ENCODE data around the gene PCDHB14.
A peak's percentile ranks its signal among the peaks of the same experiment; 100 is the strongest.
"Not testable (repeated sequence)": the region's sequence is repeated elsewhere in the genome, so short reads cannot be mapped to it uniquely, and the experiment has no call there.

PCDHB14 gene

DNA sequence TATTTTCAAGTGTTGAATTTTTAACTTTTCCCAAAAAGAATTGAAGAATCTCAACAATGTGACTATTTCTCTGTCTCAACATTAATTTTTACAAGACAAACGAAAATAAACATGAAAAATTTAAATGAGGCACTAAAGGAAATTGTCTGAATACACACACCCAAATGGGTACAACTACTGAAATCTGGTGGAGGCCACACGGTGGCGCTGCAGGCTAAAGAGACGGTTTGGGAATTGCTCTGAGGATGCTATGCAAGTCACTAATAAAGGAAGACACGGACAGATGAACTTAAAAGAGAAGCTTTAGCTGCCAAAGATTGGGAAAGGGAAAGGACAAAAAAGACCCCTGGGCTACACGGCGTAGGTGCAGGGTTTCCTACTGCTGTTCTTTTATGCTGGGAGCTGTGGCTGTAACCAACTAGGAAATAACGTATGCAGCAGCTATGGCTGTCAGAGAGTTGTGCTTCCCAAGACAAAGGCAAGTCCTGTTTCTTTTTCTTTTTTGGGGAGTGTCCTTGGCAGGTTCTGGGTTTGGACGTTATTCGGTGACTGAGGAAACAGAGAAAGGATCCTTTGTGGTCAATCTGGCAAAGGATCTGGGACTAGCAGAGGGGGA, 30.9 kb upstream of the PCDHB14 start, which contains the start of gene PCDHB10:
PCDHB10 (plus strand) TSS at position 244 of the 616 bp plus-strand sequence; CDS start at position 444, 200 bp downstream.
- peak in 2 of 3 donors; percentile 16 to 18 for DNase-seq
- 7% methylated on average over 7 of the region's 10 CpGs for WGBS (ENCODE audit: insufficient coverage)
- Histone ChIP-seq H3K27ac (ENCODE audit: insufficient read depth in 1 of 2, low read depth in 1 of 2, low read length in 2 of 2, poor library complexity in 1 of 2, severe bottlenecking in 2 of 2) (no peak within 1 kb of the TSS), H3K4me3 (ENCODE audit: control insufficient read depth in 1 of 7, extremely low read depth in 1 of 7, insufficient read depth in 4 of 7, low read depth in 2 of 7, low read length in 6 of 7) (no peak within 1 kb of the TSS), H3K9me3 (ENCODE audit: control extremely low read depth in 1 of 5, control insufficient read depth in 4 of 5, insufficient read depth in 2 of 5, low read depth in 1 of 5, low read length in 4 of 5) (peaks cover 0 to 16% (median 8%) of the 10 kb centered on the region in 5 experiments), H3K27me3 (replicated peaks in 2 of 5; ENCODE audit: control insufficient read depth in 4 of 5, insufficient read depth in 5 of 5, low read length in 4 of 5) (peaks cover 3 to 40% (median 8%) of the 10 kb centered on the region in 5 experiments), H3K4me1 (ENCODE audit: control extremely low read depth in 1 of 4, control insufficient read depth in 4 of 4, insufficient read depth in 4 of 4, low read length in 3 of 4) (no peaks in the 10 kb centered on the region), H3K36me3 (ENCODE audit: control insufficient read depth in 4 of 4, insufficient read depth in 4 of 4, low read length in 3 of 4) (no peaks in the 10 kb centered on the region)
- CTCF ChIA-PET: no interaction called here
- POLR2A ChIA-PET: interaction anchor here (0.6 kb wide), 1 partner anchor 245 kb away, joined by 3 read pairs; no protein-coding TSS in a partner anchor

DNA sequence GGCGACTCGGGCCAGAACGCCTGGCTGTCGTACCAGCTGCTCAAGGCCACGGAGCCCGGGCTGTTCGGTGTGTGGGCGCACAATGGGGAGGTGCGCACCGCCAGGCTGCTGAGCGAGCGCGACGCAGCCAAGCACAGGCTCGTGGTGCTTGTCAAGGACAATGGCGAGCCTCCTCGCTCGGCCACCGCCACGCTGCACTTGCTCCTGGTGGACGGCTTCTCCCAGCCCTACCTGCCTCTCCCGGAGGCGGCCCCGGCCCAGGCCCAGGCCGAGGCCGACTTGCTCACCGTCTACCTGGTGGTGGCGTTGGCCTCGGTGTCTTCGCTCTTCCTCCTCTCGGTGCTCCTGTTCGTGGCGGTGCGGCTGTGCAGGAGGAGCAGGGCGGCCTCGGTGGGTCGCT, 28.8 kb upstream of the PCDHB14 start:
- CTCF ChIA-PET; H3K4me1 ChIP-seq (ENCODE audit: control extremely low read depth in 1 of 4, control insufficient read depth in 4 of 4, insufficient read depth in 4 of 4, low read length in 3 of 4); DNase-seq; H3K36me3 ChIP-seq (ENCODE audit: control insufficient read depth in 4 of 4, insufficient read depth in 4 of 4, low read length in 3 of 4); H3K4me3 ChIP-seq (ENCODE audit: control insufficient read depth in 1 of 7, extremely low read depth in 1 of 7, insufficient read depth in 4 of 7, low read depth in 2 of 7, low read length in 6 of 7); H3K27ac ChIP-seq (ENCODE audit: insufficient read depth in 1 of 2, low read depth in 1 of 2, low read length in 2 of 2, poor library complexity in 1 of 2, severe bottlenecking in 2 of 2); POLR2A ChIA-PET: not testable (repeated sequence)
- WGBS (ENCODE audit: insufficient coverage): no CpG with 5 or more reads among the region's 37 CpGs
- H3K27me3 ChIP-seq (replicated peaks in 2 of 5; ENCODE audit: control insufficient read depth in 4 of 5, insufficient read depth in 5 of 5, low read length in 4 of 5): peaks cover 3 to 28% (median 4%) of the 10 kb centered on the region in 5 experiments
- peaks cover 2 to 18% (median 11%) of the 10 kb centered on the region in 5 experiments for H3K9me3 ChIP-seq (ENCODE audit: control extremely low read depth in 1 of 5, control insufficient read depth in 4 of 5, insufficient read depth in 2 of 5, low read depth in 1 of 5, low read length in 4 of 5)

DNA sequence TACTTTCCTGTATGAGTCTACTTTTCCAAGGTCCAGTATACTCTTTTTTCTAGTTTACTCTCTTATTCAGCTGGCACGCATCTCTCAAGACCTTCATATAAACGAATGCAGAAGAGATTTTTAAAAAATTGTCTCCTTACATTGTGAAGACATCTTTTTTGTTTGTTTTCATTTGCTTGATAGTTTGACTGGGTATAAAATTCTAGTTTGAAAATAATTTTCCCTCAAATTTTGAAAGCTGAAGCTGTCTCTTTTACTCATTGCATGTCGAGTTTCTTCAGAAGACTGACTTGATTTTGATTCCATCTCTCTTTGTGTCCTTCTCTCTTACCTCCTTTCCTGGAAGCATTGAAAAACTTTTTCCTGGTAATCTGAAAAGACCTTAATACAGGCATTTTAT, 26.8 kb upstream of the PCDHB14 start:
- Histone ChIP-seq H3K36me3 (ENCODE audit: control insufficient read depth in 4 of 4, insufficient read depth in 4 of 4, low read length in 3 of 4) (no peaks in the 10 kb centered on the region), H3K4me1 (ENCODE audit: control extremely low read depth in 1 of 4, control insufficient read depth in 4 of 4, insufficient read depth in 4 of 4, low read length in 3 of 4) (no peaks in the 10 kb centered on the region), H3K27me3 (replicated peaks in 2 of 5; ENCODE audit: control insufficient read depth in 4 of 5, insufficient read depth in 5 of 5, low read length in 4 of 5) (peaks cover 3 to 41% (median 9%) of the 10 kb centered on the region in 5 experiments), H3K4me3 (ENCODE audit: control insufficient read depth in 1 of 7, extremely low read depth in 1 of 7, insufficient read depth in 4 of 7, low read depth in 2 of 7, low read length in 6 of 7) (no peak overlapping the region), H3K27ac (ENCODE audit: insufficient read depth in 1 of 2, low read depth in 1 of 2, low read length in 2 of 2, poor library complexity in 1 of 2, severe bottlenecking in 2 of 2) (no peak overlapping the region), H3K9me3 (ENCODE audit: control extremely low read depth in 1 of 5, control insufficient read depth in 4 of 5, insufficient read depth in 2 of 5, low read depth in 1 of 5, low read length in 4 of 5) (peaks cover 11 to 34% (median 14%) of the 10 kb centered on the region in 5 experiments)
- CTCF ChIA-PET: no interaction called here
- no peak for DNase-seq
- WGBS (ENCODE audit: insufficient coverage): 80% methylated on average over 1 of the region's 3 CpGs
- POLR2A ChIA-PET: no interaction called here

DNA sequence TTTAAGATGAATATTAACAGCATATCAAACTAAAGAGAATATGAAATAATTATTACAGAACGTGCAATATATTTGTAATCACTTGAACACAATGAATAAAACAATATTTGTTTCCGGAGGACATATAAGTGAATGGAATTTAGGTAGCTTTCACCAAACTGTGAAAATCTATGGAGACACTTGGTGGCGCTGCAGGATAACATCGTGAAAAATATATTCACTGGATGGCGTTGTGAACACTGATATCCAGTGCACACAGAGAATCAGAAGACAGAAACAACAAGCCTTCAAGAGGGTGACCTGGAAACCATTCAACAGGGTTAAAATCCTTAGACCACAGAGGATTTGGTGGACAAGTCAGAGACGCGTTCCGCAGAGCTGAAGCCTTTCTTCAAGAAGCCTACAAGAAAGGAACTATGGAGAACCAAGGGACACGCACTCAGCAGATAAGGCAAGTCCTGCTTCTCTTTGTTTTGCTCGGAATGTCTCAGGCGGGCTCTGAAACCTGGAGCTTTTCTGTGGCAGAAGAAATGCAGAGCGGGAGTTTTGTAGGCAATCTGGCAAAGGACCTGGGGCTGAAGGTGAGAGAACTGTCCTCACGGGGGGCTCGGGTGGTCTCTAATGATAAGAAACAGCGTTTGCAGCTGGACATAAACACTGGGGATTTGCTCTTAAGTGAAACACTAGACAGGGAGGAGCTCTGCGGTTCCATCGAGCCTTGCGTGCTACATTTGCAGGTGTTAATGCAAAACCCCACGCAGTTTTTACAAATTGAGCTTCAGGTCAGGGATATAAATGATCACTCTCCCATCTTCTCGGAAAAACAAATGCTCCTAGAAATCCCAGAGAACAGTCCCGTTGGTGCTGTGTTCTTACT, 23.5 kb upstream of the PCDHB14 start, which contains the start of gene PCDHB11:
PCDHB11 (plus strand) TSS at position 269 of the 877 bp plus-strand sequence; CDS start at position 417, 148 bp downstream.
- H3K4me3 ChIP-seq (ENCODE audit: control insufficient read depth in 1 of 7, extremely low read depth in 1 of 7, insufficient read depth in 4 of 7, low read depth in 2 of 7, low read length in 6 of 7): peak within 1 kb of the TSS in 1 of 7 experiments; percentile 19
- DNase-seq: peak in 2 of 3 donors; percentile 2 to 3
- H3K4me1 ChIP-seq (ENCODE audit: control extremely low read depth in 1 of 4, control insufficient read depth in 4 of 4, insufficient read depth in 4 of 4, low read length in 3 of 4): no peaks in the 10 kb centered on the region
- H3K36me3 ChIP-seq (ENCODE audit: control insufficient read depth in 4 of 4, insufficient read depth in 4 of 4, low read length in 3 of 4): no peaks in the 10 kb centered on the region
- no peak within 1 kb of the TSS for H3K27ac ChIP-seq (ENCODE audit: insufficient read depth in 1 of 2, low read depth in 1 of 2, low read length in 2 of 2, poor library complexity in 1 of 2, severe bottlenecking in 2 of 2)
- POLR2A ChIA-PET: interaction anchor here (0.5 to 1.0 kb wide), 2 partner anchors 33 to 39 kb away, joined by 3 read pairs; no protein-coding TSS in a partner anchor
- peaks cover 11 to 35% (median 15%) of the 10 kb centered on the region in 5 experiments for H3K9me3 ChIP-seq (ENCODE audit: control extremely low read depth in 1 of 5, control insufficient read depth in 4 of 5, insufficient read depth in 2 of 5, low read depth in 1 of 5, low read length in 4 of 5)
- CTCF ChIA-PET: no interaction called here
- WGBS (ENCODE audit: insufficient coverage): 42% methylated on average over 18 of the region's 21 CpGs
- peaks cover 3 to 31% (median 6%) of the 10 kb centered on the region in 5 experiments for H3K27me3 ChIP-seq (replicated peaks in 2 of 5; ENCODE audit: control insufficient read depth in 4 of 5, insufficient read depth in 5 of 5, low read length in 4 of 5)

DNA sequence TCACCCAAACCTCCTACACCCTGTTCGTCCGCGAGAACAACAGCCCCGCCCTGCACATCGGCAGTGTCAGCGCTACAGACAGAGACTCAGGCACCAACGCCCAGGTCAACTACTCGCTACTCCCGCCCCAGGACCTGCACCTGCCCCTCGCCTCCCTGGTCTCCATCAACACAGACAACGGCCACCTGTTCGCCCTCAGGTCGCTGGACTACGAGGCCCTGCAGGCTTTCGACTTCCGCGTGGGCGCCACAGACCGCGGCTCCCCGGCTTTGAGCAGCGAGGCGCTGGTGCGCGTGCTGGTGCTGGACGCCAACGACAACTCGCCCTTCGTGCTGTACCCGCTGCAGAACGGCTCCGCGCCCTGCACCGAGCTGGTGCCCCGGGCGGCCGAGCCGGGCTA, 22.0 kb upstream of the PCDHB14 start:
- H3K4me3 ChIP-seq (ENCODE audit: control insufficient read depth in 1 of 7, extremely low read depth in 1 of 7, insufficient read depth in 4 of 7, low read depth in 2 of 7, low read length in 6 of 7); H3K27ac ChIP-seq (ENCODE audit: insufficient read depth in 1 of 2, low read depth in 1 of 2, low read length in 2 of 2, poor library complexity in 1 of 2, severe bottlenecking in 2 of 2); H3K4me1 ChIP-seq (ENCODE audit: control extremely low read depth in 1 of 4, control insufficient read depth in 4 of 4, insufficient read depth in 4 of 4, low read length in 3 of 4); H3K36me3 ChIP-seq (ENCODE audit: control insufficient read depth in 4 of 4, insufficient read depth in 4 of 4, low read length in 3 of 4); POLR2A ChIA-PET; DNase-seq; CTCF ChIA-PET: not testable (repeated sequence)
- 41% methylated on average over 8 of the region's 38 CpGs for WGBS (ENCODE audit: insufficient coverage)
- Histone ChIP-seq H3K9me3 (ENCODE audit: control extremely low read depth in 1 of 5, control insufficient read depth in 4 of 5, insufficient read depth in 2 of 5, low read depth in 1 of 5, low read length in 4 of 5) (peaks cover 12 to 34% (median 15%) of the 10 kb centered on the region in 5 experiments), H3K27me3 (replicated peaks in 2 of 5; ENCODE audit: control insufficient read depth in 4 of 5, insufficient read depth in 5 of 5, low read length in 4 of 5) (peaks cover 3 to 29% (median 4%) of the 10 kb centered on the region in 5 experiments)

DNA sequence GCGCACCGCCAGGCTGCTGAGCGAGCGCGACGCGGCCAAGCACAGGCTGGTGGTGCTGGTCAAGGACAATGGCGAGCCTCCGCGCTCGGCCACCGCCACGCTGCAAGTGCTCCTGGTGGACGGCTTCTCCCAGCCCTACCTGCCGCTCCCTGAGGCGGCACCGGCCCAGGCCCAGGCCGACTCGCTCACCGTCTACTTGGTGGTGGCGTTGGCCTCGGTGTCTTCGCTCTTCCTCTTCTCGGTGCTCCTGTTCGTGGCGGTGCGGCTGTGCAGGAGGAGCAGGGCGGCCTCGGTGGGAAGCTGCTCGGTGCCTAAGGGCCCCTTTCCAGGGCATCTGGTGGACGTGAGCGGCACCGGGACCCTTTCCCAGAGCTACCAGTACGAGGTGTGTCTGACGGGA, 21.5 kb upstream of the PCDHB14 start:
- POLR2A ChIA-PET; H3K4me1 ChIP-seq (ENCODE audit: control extremely low read depth in 1 of 4, control insufficient read depth in 4 of 4, insufficient read depth in 4 of 4, low read length in 3 of 4); H3K27ac ChIP-seq (ENCODE audit: insufficient read depth in 1 of 2, low read depth in 1 of 2, low read length in 2 of 2, poor library complexity in 1 of 2, severe bottlenecking in 2 of 2); H3K4me3 ChIP-seq (ENCODE audit: control insufficient read depth in 1 of 7, extremely low read depth in 1 of 7, insufficient read depth in 4 of 7, low read depth in 2 of 7, low read length in 6 of 7); CTCF ChIA-PET; DNase-seq; H3K36me3 ChIP-seq (ENCODE audit: control insufficient read depth in 4 of 4, insufficient read depth in 4 of 4, low read length in 3 of 4): not testable (repeated sequence)
- peaks cover 8 to 34% (median 15%) of the 10 kb centered on the region in 5 experiments for H3K9me3 ChIP-seq (ENCODE audit: control extremely low read depth in 1 of 5, control insufficient read depth in 4 of 5, insufficient read depth in 2 of 5, low read depth in 1 of 5, low read length in 4 of 5)
- peaks cover 3 to 32% (median 4%) of the 10 kb centered on the region in 5 experiments for H3K27me3 ChIP-seq (replicated peaks in 2 of 5; ENCODE audit: control insufficient read depth in 4 of 5, insufficient read depth in 5 of 5, low read length in 4 of 5)
- 34% methylated on average over 27 of the region's 35 CpGs for WGBS (ENCODE audit: insufficient coverage)
